Uterus (tissue), 2 donors: ENCODE data around the gene ZNF100.
"Not testable (repeated sequence)": the region's sequence is repeated elsewhere in the genome, so short reads cannot be mapped to it uniquely, and the experiment has no call there.

Experiments used
- CTCF ChIP-seq, 4 experiments: fragments of 200-600 bp in 2 of 4; fragments of 450-650 bp in 2 of 4; sonication (generic) in 2 of 4; IDR thresholded peaks; one replicate each; pipeline ENCODE4 v1.5.1; 2016 to 2019; ENCODE audit warnings: antibody characterized with exemption in 4 of 4, mild to moderate bottlenecking in 2 of 4, moderate library complexity in 1 of 4
- POLR2A ChIP-seq, 2 donors: fragments of 450-650 bp; IDR thresholded peaks; one replicate each; pipeline ENCODE4 v1.6.1; 2016; ENCODE audit warnings: antibody characterized with exemption in 2 of 2, mild to moderate bottlenecking in 1 of 2, moderate library complexity in 1 of 2

GRCh38 chr19:21755555-21755954, 11.8 kb downstream of the ZNF100 start:
- TF ChIP-seq CTCF, POLR2A (IDR thresholded peaks at IDR 0.05): not testable (repeated sequence)
